Natural killer cell (primary cell): ENCODE measurements around the gene CD164. TPM values are rescaled to one million over a fixed set of nuclear protein-coding genes. Genes with fewer than 3 reads are reported as not detected.

ENCODE experiments used
- ATAC-seq, 3 donors: fragments of 150-1000 bp in 2 of 3; fragments of 200-7000 bp in 1 of 3; cut with Tn5 transposase; 1 replicate in 1 of 3; 2 replicates in 2 of 3; pipeline ENCODE4 v1.10.0; 2021; ENCODE audit warnings: mild to moderate bottlenecking in 2 of 3, moderate library complexity in 2 of 3
- DNase-seq, 2 donors: peaks; one replicate each; pipeline versions ENCODE4 v3.0.0 to v3.0.0-alpha.2; 2013 to 2021; ENCODE audit warnings: mixed read lengths in 1 of 2
- H3K27ac ChIP-seq: one replicate; pipeline ENCODE4 v1.5.1; 2013; ENCODE audit warnings: mild to moderate bottlenecking, low read length
- H3K27me3 ChIP-seq: one replicate; pipeline ENCODE4 v1.6.1; 2013; ENCODE audit warnings: low read length; ENCODE audit not compliant: control insufficient read depth, insufficient read depth
- H3K36me3 ChIP-seq: one replicate; pipeline ENCODE4 v1.6.1; 2013; ENCODE audit warnings: low read length; ENCODE audit not compliant: control insufficient read depth, insufficient read depth
- H3K4me1 ChIP-seq: one replicate; pipeline ENCODE4 v1.6.1; 2013; ENCODE audit warnings: low read length; ENCODE audit not compliant: control insufficient read depth, insufficient read depth
- H3K4me3 ChIP-seq: one replicate; pipeline ENCODE4 v1.5.1; 2013; ENCODE audit warnings: low read length
- H3K9me3 ChIP-seq: one replicate; pipeline ENCODE4 v1.6.1; 2013; ENCODE audit warnings: low read length; ENCODE audit not compliant: control insufficient read depth, insufficient read depth
- H3K27ac Mint-ChIP-seq, 2 donors: one replicate each; pipeline ENCODE4 v1.8.0; 2022; ENCODE audit warnings: mild to moderate bottlenecking in 2 of 2, mixed read lengths in 2 of 2, moderate library complexity in 1 of 2
- H3K27me3 Mint-ChIP-seq, 2 donors: one replicate each; pipeline ENCODE4 v1.8.0; 2022; ENCODE audit warnings: low read depth in 2 of 2, mixed read lengths in 2 of 2
- H3K36me3 Mint-ChIP-seq: one replicate; pipeline ENCODE4 v1.8.0; 2022; ENCODE audit warnings: mixed read lengths
- H3K4me1 Mint-ChIP-seq, 2 donors: one replicate each; pipeline ENCODE4 v1.8.0; 2022; ENCODE audit warnings: mixed read lengths in 2 of 2
- H3K4me3 Mint-ChIP-seq: one replicate; pipeline ENCODE4 v1.8.0; 2022; ENCODE audit warnings: mild to moderate bottlenecking, moderate library complexity, mixed read lengths
- H3K9me3 Mint-ChIP-seq, 2 donors: one replicate each; pipeline ENCODE4 v1.8.0; 2022; ENCODE audit warnings: mixed read lengths in 2 of 2
- WGBS: methylation state at CpG from one replicate; pipeline ENCODE4 v1.1.7; 2013; ENCODE audit warnings: missing lambda C conversion rate; ENCODE audit not compliant: insufficient coverage; 5-methylcytosine and 5-hydroxymethylcytosine counted together
- intact Hi-C: fragments of 100-400 bp; cut with micrococcal nuclease; formaldehyde crosslinking; loops from one replicate; pipeline ENCODE4 v1.14.2; 2022
- total RNA-seq, 4 donors: library from RNA; stranded (reverse); fragments of 120-200 nt in 1 of 4; gene quantifications; one replicate each; pipeline versions ENCODE4 v1.2.3 to v1.2.4, GENCODE V29; 2013 to 2022
- TF ChIP-seq, protein P1 (sequence below): fragments of 200-600 bp; IDR thresholded peaks from one replicate; pipeline ENCODE4 v1.8.0; 2022; ENCODE audit warnings: antibody characterized with exemption

CD164 gene
- total RNA-seq, 3 donors from 2014 or later (not counting 1 experiment from before 2014, with no cell fraction given) = 352 to 457 (median 427) TPM

DNA sequence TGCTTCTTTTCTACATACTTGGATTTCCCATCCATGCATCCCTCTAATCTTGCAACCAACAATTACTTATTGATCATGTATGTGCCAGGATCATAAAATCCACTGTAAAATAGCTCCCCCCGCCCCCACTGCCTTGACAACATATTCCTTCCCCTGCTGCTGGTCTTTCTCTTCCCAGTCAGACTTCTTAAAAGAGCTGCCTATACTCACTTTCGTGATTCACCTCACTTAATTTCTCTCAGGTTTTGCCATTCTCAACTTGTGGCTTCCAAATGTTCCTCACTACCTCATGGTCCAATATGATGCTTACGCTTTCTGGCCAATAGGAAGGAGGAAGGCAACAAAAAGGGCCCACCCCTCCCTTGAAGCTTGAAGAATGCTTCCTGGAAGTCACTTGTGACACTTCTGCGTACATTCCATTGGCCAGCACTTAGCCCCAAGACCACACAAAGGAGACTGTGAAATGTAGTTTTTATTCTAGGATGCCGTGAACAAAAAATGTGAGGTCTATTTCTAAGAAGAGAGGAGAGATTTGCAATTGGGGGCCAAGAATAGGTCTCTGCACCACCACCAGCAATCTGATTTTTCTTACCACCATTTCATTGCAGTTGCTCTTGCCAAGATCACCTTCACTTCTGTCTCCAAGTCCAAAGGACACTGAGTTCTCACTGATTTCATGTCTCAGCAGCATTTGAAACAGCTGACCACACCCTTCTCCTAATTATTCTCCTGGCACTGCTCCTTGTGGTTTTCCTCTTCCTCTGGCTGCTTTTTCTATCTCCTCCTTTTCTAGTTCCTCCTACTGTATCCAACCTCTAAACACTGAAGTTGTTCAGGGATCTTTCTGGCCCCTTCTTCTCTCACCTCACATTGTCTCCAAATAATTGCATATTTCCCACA, 30.8 kb downstream of the CD164 start:
- Histone ChIP-seq H3K4me3 (no peak overlapping the region), H3K36me3 (peaks cover 13% of the 10 kb centered on the region), H3K27me3 (no peaks in the 10 kb centered on the region), H3K27ac (no peak overlapping the region), H3K9me3 (peaks cover 5% of the 10 kb centered on the region), H3K4me1 (no peaks in the 10 kb centered on the region)
- H3K4me3 Mint-ChIP-seq = no peak overlapping the region
- ATAC-seq = peak in 1 of 3 donors; percentile 30
- peak overlapping the region; percentile 14 to 78 for H3K27ac Mint-ChIP-seq
- TF ChIP-seq, protein P1, sequence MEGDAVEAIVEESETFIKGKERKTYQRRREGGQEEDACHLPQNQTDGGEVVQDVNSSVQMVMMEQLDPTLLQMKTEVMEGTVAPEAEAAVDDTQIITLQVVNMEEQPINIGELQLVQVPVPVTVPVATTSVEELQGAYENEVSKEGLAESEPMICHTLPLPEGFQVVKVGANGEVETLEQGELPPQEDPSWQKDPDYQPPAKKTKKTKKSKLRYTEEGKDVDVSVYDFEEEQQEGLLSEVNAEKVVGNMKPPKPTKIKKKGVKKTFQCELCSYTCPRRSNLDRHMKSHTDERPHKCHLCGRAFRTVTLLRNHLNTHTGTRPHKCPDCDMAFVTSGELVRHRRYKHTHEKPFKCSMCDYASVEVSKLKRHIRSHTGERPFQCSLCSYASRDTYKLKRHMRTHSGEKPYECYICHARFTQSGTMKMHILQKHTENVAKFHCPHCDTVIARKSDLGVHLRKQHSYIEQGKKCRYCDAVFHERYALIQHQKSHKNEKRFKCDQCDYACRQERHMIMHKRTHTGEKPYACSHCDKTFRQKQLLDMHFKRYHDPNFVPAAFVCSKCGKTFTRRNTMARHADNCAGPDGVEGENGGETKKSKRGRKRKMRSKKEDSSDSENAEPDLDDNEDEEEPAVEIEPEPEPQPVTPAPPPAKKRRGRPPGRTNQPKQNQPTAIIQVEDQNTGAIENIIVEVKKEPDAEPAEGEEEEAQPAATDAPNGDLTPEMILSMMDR = no peak
- DNase-seq = no peak
- WGBS = 99% methylated on average over 5 of the region's 5 CpGs
- no peaks in the 10 kb centered on the region for H3K9me3 Mint-ChIP-seq
- intact Hi-C loops = no loop called here
- H3K4me1 Mint-ChIP-seq = peaks cover 20 to 37% of the 10 kb centered on the region in 2 donors
- no peaks in the 10 kb centered on the region for H3K36me3 Mint-ChIP-seq
- H3K27me3 Mint-ChIP-seq = no peaks in the 10 kb centered on the region

DNA sequence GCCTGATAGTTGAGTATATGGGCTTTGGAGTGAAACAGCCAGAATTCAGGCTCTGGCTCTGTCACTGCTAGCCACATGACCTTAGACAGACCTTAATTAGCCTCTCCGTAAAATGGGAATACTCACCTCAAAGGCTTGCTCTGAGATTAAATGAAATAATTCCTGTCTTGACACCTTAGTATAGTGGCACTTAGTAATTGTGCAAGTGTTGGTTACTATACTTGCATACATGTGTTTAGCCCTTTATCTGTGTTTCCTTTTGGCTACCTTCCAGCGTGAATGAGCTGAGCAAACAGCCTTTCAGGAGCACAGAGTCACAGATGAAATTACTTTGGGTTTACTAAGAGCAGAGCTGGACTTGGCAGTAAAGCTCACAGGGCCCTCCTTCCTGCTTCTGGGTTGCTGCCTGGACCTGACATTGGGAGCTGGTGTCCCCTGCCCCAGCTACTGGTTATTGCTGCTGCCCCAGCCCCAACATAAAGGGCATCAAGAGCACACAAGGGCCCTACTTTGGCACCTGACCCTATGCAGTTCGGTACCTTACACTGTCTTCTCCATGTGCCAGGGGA, 32.8 kb downstream of the CD164 start:
- Mint-ChIP-seq H3K36me3 (no peaks in the 10 kb centered on the region), H3K27me3 (no peaks in the 10 kb centered on the region), H3K4me3 (no peak overlapping the region), H3K4me1 (peaks cover 20 to 34% of the 10 kb centered on the region in 2 donors), H3K27ac (peak overlapping the region in 1 of 2 donors; percentile 35), H3K9me3 (no peaks in the 10 kb centered on the region)
- DNase-seq (no peak), ATAC-seq (no peak)
- H3K9me3 ChIP-seq = no peaks in the 10 kb centered on the region
- intact Hi-C loops = no loop called here
- no peak overlapping the region for H3K27ac ChIP-seq
- no peak overlapping the region for H3K4me3 ChIP-seq
- H3K36me3 ChIP-seq = peaks cover 5% of the 10 kb centered on the region
- TF ChIP-seq, protein P1 = no peak
- no peaks in the 10 kb centered on the region for H3K4me1 ChIP-seq
- WGBS = 53% methylated on average over 2 of the region's 3 CpGs
- H3K27me3 ChIP-seq = no peaks in the 10 kb centered on the region

DNA sequence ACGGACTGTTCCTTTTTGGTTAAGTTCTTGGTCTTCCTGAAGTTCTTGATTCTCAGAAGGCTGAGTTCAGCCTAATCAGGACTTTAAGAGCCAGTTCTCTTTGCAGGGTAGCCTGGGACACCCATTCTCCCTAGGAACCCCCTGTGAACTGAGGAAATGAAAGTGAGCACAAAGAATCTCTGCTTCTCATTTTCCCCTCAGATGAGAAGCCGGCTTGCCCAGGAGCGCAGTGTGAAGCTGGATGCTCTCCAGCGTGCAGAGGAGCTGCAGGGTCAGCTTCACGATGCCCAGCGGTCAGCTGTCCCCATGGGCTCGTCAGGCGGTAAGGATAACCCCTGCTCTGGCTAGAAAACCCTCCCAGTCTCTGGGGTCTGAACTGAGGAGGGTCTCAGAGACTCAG, 34.0 kb downstream of the CD164 start:
- Histone ChIP-seq H3K27ac (no peak overlapping the region), H3K27me3 (no peaks in the 10 kb centered on the region), H3K4me1 (no peaks in the 10 kb centered on the region), H3K36me3 (no peaks in the 10 kb centered on the region), H3K4me3 (no peak overlapping the region), H3K9me3 (no peaks in the 10 kb centered on the region)
- intact Hi-C loops = no loop called here
- H3K4me3 Mint-ChIP-seq = no peak overlapping the region
- H3K27me3 Mint-ChIP-seq = no peaks in the 10 kb centered on the region
- H3K27ac Mint-ChIP-seq = no peak overlapping the region
- no peak for DNase-seq
- no peaks in the 10 kb centered on the region for H3K36me3 Mint-ChIP-seq
- no peak for ATAC-seq
- peaks cover 20 to 34% of the 10 kb centered on the region in 2 donors for H3K4me1 Mint-ChIP-seq
- H3K9me3 Mint-ChIP-seq = no peaks in the 10 kb centered on the region
- 96% methylated on average over 8 of the region's 8 CpGs for WGBS
- TF ChIP-seq, protein P1 = no peak
